T-helper 1 cell treated with Interleukin-12 subunit alpha and Interleukin-12 subunit beta and Interleukin-4 antibody, amounts not matched to agents 30 μg/mL and 1 μg/mL, for 36 hours (primary cell): ENCODE data around the gene BMAL2.

Source experiments
- H3K27ac Mint-ChIP-seq: one replicate; pipeline ENCODE4 v1.8.0; 2021; ENCODE audit warnings: mild to moderate bottlenecking, mixed read lengths
- H3K27me3 Mint-ChIP-seq: one replicate; pipeline ENCODE4 v1.8.0; 2021; ENCODE audit warnings: low read depth, mixed read lengths
- H3K36me3 Mint-ChIP-seq: one replicate; pipeline ENCODE4 v1.8.0; 2021; ENCODE audit warnings: low read depth, mixed read lengths
- H3K4me1 Mint-ChIP-seq: one replicate; pipeline ENCODE4 v1.8.0; 2021; ENCODE audit warnings: low read depth, mixed read lengths
- H3K4me3 Mint-ChIP-seq: one replicate; pipeline ENCODE4 v1.8.0; 2021; ENCODE audit warnings: mild to moderate bottlenecking, moderate library complexity, mixed read lengths
- H3K9me3 Mint-ChIP-seq: one replicate; pipeline ENCODE4 v1.8.0; 2021; ENCODE audit warnings: mixed read lengths

BMAL2 gene

GRCh38 chr12:27304856-27305255, 27.8 kb upstream of the BMAL2 start:
- H3K27me3 Mint-ChIP-seq: no peaks in the 10 kb centered on the region

DNA sequence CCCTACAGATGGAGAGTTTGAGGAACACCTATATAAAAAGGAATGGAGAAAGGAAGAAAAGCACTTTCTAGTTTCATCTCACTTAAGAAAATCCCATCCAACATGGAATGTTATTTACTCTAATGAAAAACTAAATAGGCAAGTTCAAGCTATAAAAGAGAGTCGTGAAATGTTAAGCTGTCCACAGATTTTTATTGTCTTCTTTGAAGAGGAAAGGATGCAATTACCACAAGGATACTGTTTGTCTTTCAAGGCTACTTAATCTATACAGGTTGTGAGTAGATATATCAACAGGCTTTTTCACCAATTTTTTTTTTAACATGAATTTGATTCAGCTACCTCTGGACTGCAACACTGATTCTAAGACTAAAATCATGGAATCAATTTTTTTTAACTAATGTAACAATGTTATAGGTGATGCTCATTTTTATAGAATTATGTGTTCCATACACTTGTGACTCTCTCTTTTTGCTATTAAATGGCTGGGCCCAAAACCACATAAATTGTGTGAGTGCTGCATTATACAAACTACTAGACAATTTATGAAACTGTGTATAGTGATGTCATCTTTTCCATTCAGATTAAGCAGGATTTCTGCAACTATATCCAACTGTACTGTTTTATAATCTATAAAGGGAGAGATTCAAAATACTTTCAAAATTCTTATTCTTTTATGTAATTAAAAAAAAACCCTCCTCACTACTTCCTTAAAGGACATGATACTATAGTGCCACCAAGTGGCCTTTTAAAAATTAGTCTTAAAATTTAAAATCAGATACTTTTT, 26.8 kb upstream of the BMAL2 start:
- Mint-ChIP-seq H3K4me1 (peaks cover 14% of the 10 kb centered on the region), H3K27ac (no peak overlapping the region), H3K27me3 (no peaks in the 10 kb centered on the region), H3K36me3 (peaks cover 12% of the 10 kb centered on the region), H3K4me3 (no peak overlapping the region), H3K9me3 (no peaks in the 10 kb centered on the region)

More at GRCh38 chr12:27304856-27305255, 27.8 kb upstream of the BMAL2 start:
- H3K27ac Mint-ChIP-seq: no peak overlapping the region
- H3K9me3 Mint-ChIP-seq: no peaks in the 10 kb centered on the region
- peaks cover 9% of the 10 kb centered on the region for H3K36me3 Mint-ChIP-seq
- H3K4me1 Mint-ChIP-seq: peaks cover 13% of the 10 kb centered on the region
- H3K4me3 Mint-ChIP-seq: no peak overlapping the region

- Mint-ChIP-seq H3K9me3 (no peaks in the 10 kb centered on the region), H3K4me3 (no peak overlapping the region), H3K36me3 (peaks cover 9% of the 10 kb centered on the region), H3K4me1 (peaks cover 14% of the 10 kb centered on the region), H3K27ac (peak overlapping the region; percentile 1), H3K27me3 (no peaks in the 10 kb centered on the region)
Observed at GRCh38 chr12:27309293-27309994, 23.2 kb upstream of the BMAL2 start.

DNA sequence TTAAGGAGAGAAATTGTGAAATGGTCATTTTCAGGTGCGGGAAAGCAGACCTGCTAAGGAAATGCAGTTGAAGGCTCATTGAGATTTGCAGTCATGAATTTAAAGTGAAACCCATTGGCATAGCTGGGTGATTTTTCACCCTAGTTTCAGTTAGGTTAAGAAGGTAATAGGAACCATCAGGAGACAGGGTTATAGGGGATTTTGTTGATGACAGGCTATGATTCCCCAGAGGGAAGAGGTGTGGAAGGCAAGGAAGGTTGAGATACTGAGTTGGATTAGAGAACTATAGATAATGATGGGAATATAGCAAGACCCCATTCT, 22.7 kb upstream of the BMAL2 start:
- Mint-ChIP-seq H3K4me3 (no peak overlapping the region), H3K36me3 (peaks cover 9% of the 10 kb centered on the region), H3K27ac (peak overlapping the region; percentile 1), H3K27me3 (no peaks in the 10 kb centered on the region), H3K4me1 (peaks cover 14% of the 10 kb centered on the region), H3K9me3 (no peaks in the 10 kb centered on the region)

DNA sequence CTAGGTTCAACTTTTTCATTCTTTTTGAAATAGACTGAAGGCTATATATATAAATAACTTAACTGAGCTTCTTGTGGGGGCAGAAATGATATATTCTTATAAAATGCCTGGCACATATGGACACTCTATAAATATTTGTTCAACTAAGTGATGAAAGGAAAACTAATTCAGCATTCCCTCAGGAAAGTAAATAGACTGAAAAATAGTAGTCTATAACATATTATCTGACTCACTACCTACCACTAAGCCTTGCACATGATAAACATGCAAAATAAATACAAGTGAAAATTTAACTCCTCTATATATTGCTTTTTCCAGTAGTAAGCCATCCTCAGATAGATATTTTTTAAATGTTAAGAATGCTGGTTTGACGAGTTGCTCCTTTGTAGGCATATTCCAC, 15.7 kb upstream of the BMAL2 start:
- Mint-ChIP-seq H3K4me1 (peaks cover 2% of the 10 kb centered on the region), H3K4me3 (no peak overlapping the region), H3K36me3 (peaks cover 10% of the 10 kb centered on the region), H3K27ac (no peak overlapping the region), H3K9me3 (no peaks in the 10 kb centered on the region), H3K27me3 (no peaks in the 10 kb centered on the region)

DNA sequence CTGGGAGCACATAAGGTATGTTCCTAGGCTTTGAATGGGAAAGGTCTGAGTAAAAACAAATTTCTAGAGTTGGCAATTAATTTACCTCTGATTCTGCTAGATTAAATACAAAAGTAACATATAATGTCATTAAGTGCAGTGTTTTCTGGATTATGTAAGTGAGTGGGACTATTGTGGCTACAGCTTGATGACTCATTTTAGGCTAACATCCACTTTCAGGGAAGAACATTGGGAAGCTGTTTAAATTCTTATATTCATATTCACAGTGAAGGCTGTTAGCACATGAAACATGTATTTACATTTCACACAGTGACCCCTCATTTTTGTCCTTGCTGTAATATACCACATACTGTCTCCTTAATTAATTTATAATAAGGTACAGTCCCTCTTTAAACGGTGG, 13.2 kb upstream of the BMAL2 start:
- no peak overlapping the region for H3K4me3 Mint-ChIP-seq
- peaks cover 2% of the 10 kb centered on the region for H3K4me1 Mint-ChIP-seq
- peaks cover 18% of the 10 kb centered on the region for H3K36me3 Mint-ChIP-seq
- no peaks in the 10 kb centered on the region for H3K27me3 Mint-ChIP-seq
- no peaks in the 10 kb centered on the region for H3K9me3 Mint-ChIP-seq
- H3K27ac Mint-ChIP-seq: no peak overlapping the region

DNA sequence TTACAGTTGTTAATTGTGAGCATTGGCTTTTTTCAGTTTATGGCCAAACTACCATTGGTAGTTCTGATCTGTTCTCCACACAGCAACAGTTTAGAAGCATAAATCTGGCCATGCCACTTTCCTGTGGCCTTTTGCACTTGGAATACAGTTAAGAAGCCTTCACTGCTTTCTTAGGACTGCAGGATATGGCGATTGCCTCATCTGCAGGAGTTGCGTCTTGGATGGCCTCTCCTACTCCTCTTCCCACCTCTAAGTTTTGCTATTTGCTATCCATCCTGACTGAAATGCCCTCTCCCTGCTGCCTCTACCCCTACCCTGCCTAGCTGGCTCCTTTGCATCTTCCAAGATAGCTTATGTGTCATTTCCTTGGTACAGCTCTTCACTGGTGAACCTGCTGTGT, 12.8 kb upstream of the BMAL2 start:
- peaks cover 18% of the 10 kb centered on the region for H3K36me3 Mint-ChIP-seq
- H3K27ac Mint-ChIP-seq: no peak overlapping the region
- H3K9me3 Mint-ChIP-seq: no peaks in the 10 kb centered on the region
- H3K4me1 Mint-ChIP-seq: peaks cover 2% of the 10 kb centered on the region
- H3K4me3 Mint-ChIP-seq: no peak overlapping the region
- no peaks in the 10 kb centered on the region for H3K27me3 Mint-ChIP-seq

DNA sequence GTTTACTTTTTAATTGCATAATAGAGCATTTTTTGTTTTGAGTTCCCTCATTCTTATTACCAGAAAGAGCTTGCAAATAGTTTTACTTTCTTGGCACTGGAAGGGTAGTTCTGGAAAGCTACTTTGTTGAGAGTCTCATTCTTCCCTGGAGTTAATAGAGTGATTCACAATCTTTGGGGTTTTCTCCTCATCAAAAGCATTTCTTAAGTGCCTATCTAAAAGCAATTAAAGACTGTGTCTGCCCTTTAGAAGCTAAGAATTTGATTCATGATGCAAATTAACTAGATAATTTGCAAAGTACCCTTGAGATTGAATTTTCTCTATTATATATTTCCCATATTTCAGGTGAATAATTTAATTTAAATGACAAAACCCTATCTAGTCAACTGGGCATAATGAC, 8.1 kb upstream of the BMAL2 start:
- Mint-ChIP-seq H3K27me3 (no peaks in the 10 kb centered on the region), H3K27ac (no peak overlapping the region), H3K4me3 (no peak overlapping the region), H3K4me1 (peaks cover 3% of the 10 kb centered on the region), H3K36me3 (peaks cover 18% of the 10 kb centered on the region), H3K9me3 (no peaks in the 10 kb centered on the region)

DNA sequence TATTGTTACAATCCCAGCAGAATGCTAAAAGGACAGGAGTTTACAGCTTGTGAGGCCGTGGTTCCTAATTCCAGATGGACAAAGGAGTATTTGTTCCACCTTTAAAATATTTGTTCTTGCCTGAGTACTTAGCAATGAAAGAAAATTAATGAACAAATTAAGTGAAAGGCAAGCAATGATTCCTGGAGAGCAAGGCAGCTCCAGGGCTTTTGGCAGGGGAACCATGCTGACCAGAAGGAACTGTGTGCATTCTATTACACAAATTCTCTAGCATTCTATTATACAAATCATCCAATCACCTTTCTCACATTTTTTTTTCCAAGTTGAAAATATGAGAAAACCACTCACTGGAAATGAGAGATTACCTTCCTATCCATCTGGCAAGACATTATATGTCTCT, 1.8 kb upstream of the BMAL2 start:
- Mint-ChIP-seq H3K4me1 (peaks cover 44% of the 10 kb centered on the region), H3K4me3 (no peak overlapping the region), H3K9me3 (no peaks in the 10 kb centered on the region), H3K27me3 (no peaks in the 10 kb centered on the region), H3K27ac (peak overlapping the region; percentile 85), H3K36me3 (peaks cover 9% of the 10 kb centered on the region)

DNA sequence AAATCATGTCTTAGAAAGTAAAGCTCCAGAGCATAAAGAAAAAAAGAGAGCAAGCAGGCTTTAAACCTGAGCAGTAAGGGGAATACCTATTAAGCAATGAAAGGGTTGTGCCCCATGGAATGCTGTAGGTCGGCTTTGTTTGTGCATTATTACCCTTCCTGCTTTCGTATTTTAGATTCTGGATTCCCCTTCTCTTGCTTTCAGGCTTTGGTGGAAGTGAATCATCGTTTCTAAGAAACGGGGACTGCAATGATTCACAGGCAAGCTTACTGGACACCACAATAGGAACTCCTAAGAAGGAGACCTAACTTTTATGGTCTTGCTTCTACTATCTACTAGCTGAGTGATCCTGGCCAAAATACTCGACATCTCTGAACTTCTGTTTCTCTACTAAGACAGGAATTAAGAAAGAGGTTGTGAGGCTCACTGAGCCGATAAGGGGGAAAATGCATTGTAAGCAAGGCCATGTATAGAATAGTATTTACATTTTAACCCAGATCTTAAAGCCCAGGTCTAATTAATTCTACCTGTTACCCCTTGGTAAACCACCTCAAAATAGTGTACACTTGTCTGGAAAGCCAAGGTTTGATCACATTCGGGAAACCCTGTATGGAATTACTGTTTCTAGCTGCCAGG, 1.2 kb upstream of the BMAL2 start:
- H3K27ac Mint-ChIP-seq: peak overlapping the region; percentile 85
- peak overlapping the region; percentile 90 for H3K4me3 Mint-ChIP-seq
- no peaks in the 10 kb centered on the region for H3K9me3 Mint-ChIP-seq
- peaks cover 46% of the 10 kb centered on the region for H3K4me1 Mint-ChIP-seq
- peaks cover 9% of the 10 kb centered on the region for H3K36me3 Mint-ChIP-seq
- H3K27me3 Mint-ChIP-seq: no peaks in the 10 kb centered on the region

GRCh38 chr12:27331927-27332324, 710 bp upstream of the BMAL2 start:
- H3K4me1 Mint-ChIP-seq: peaks cover 47% of the 10 kb centered on the region
- H3K27me3 Mint-ChIP-seq: no peaks in the 10 kb centered on the region
- peaks cover 7% of the 10 kb centered on the region for H3K36me3 Mint-ChIP-seq
- H3K9me3 Mint-ChIP-seq: no peaks in the 10 kb centered on the region
- H3K27ac Mint-ChIP-seq: peak overlapping the region; percentile 85
- peak overlapping the region; percentile 90 for H3K4me3 Mint-ChIP-seq

DNA sequence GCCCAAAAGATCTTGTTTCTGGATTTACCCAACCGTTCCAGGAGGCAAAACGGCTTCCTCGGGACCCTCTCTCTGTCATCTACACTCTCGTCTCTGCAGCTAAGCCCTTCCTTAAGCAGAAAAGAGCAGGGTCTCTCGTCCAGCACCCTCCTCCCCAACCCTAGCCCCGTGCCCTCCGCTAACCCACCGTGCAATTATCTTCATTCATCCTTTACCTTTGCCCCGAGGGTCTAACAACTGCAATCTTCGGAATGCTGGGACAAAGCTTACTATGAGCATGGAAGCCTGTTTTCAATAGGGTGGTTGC, 276 bp upstream of the BMAL2 start:
- H3K4me3 Mint-ChIP-seq: peak overlapping the region; percentile 90
- H3K27ac Mint-ChIP-seq: peak overlapping the region; percentile 85
- peaks cover 51% of the 10 kb centered on the region for H3K4me1 Mint-ChIP-seq

GRCh38 chr12:27333403-27334009, 870 bp downstream of the BMAL2 start:
- Mint-ChIP-seq H3K27ac (peak overlapping the region; percentile 93), H3K4me3 (peak overlapping the region; percentile 96), H3K9me3 (no peaks in the 10 kb centered on the region), H3K27me3 (no peaks in the 10 kb centered on the region), H3K36me3 (peaks cover 2% of the 10 kb centered on the region), H3K4me1 (peaks cover 59% of the 10 kb centered on the region)

More for the DNA sequence above, 276 bp upstream of the BMAL2 start:
- Mint-ChIP-seq H3K36me3 (peaks cover 7% of the 10 kb centered on the region), H3K9me3 (no peaks in the 10 kb centered on the region), H3K27me3 (no peaks in the 10 kb centered on the region)

- Mint-ChIP-seq H3K9me3 (no peaks in the 10 kb centered on the region), H3K36me3 (peaks cover 9% of the 10 kb centered on the region), H3K27ac (peak overlapping the region; percentile 93), H3K27me3 (no peaks in the 10 kb centered on the region), H3K4me3 (peak overlapping the region; percentile 96), H3K4me1 (peaks cover 63% of the 10 kb centered on the region)
Observed at GRCh38 chr12:27334042-27334720, 1.5 kb downstream of the BMAL2 start.
